Liver (tissue), 3 donors: Measurements from ENCODE around the gene GPS2.

Source experiments
- ATF3 ChIP-seq: IDR thresholded peaks from 2 replicates; pipeline ENCODE4 v1.6.1; 2016; ENCODE audit warnings: antibody characterized with exemption
- CTCF ChIP-seq: fragments of 150-350 bp; IDR thresholded peaks from 2 replicates; pipeline ENCODE4 v1.5.1; 2017; ENCODE audit warnings: improper control_type of control experiment, low read depth, low read length; ENCODE audit not compliant: missing input control
- EGR1 ChIP-seq, 2 donors: IDR thresholded peaks; 2 replicates each; pipeline ENCODE4 v1.6.1; 2016 to 2018; ENCODE audit warnings: antibody characterized with exemption in 2 of 2, low read depth in 2 of 2
- FOXA1 ChIP-seq: IDR thresholded peaks from 2 replicates; pipeline ENCODE4 v1.6.1; 2016; ENCODE audit warnings: antibody characterized with exemption
- GABPA ChIP-seq, 2 donors: IDR thresholded peaks in 1 of 2; conservative IDR thresholded peaks in 1 of 2; 2 replicates each; pipeline ENCODE4 v1.6.1; 2016; ENCODE audit warnings: antibody characterized with exemption in 2 of 2, mild to moderate bottlenecking in 1 of 2, moderate library complexity in 1 of 2
- JUND ChIP-seq, 2 donors: IDR thresholded peaks; 2 replicates each; pipeline ENCODE4 v1.6.1; 2016; ENCODE audit warnings: antibody characterized with exemption in 2 of 2
- MAX ChIP-seq: IDR thresholded peaks from 2 replicates; pipeline ENCODE4 v1.6.1; 2016; ENCODE audit warnings: antibody characterized with exemption
- RAD21 ChIP-seq, 2 donors: IDR thresholded peaks; 2 replicates each; pipeline ENCODE4 v1.6.1; 2016; ENCODE audit warnings: antibody characterized with exemption in 2 of 2, mild to moderate bottlenecking in 2 of 2
- REST ChIP-seq: IDR thresholded peaks from 2 replicates; pipeline ENCODE4 v1.6.1; 2016; ENCODE audit warnings: antibody characterized with exemption, mild to moderate bottlenecking
- SP1 ChIP-seq: IDR thresholded peaks from 2 replicates; pipeline ENCODE4 v1.6.1; 2018; ENCODE audit warnings: antibody characterized with exemption, mild to moderate bottlenecking
- TAF1 ChIP-seq: conservative IDR thresholded peaks from 2 replicates; pipeline ENCODE4 v1.6.1; 2016; ENCODE audit warnings: antibody characterized with exemption, mild to moderate bottlenecking
- YY1 ChIP-seq: IDR thresholded peaks from 2 replicates; pipeline ENCODE4 v1.6.1; 2016; ENCODE audit warnings: antibody characterized with exemption, mild to moderate bottlenecking
- donor health status: healthy.
- donor health status: healthy.

GRCh38 chr17:7284911-7285310 lies 30.2 kb downstream of the GPS2 start:
- TF ChIP-seq CTCF = no peak
- no peak for TF ChIP-seq REST
- no peak for TF ChIP-seq RAD21 (IDR thresholded peaks at IDR 0.05)
- TF ChIP-seq MAX = no peak
- TF ChIP-seq GABPA (IDR thresholded peaks at IDR 0.05 in 1 of 2, conservative IDR thresholded peaks at IDR 0.05 in 1 of 2) = no peak
- no peak for TF ChIP-seq YY1
- TF ChIP-seq JUND (IDR thresholded peaks at IDR 0.05) = no peak
- TF ChIP-seq TAF1 = no peak
- TF ChIP-seq SP1 = no peak
- TF ChIP-seq ATF3 = no peak
- TF ChIP-seq FOXA1 = no peak
- no peak for TF ChIP-seq EGR1 (IDR thresholded peaks at IDR 0.05; ENCODE audit: low read depth in 2 of 2)
